OCI-LY1 (cell line): ENCODE data around the gene LSP1.

Source experiments
- EZH2 ChIP-seq: fragments of 200-600 bp; sonication (generic), shearing (Covaris generic); IDR thresholded peaks from 2 replicates; pipeline ENCODE4 v1.8.0; 2017; ENCODE audit warnings: borderline replicate concordance, mixed run types, mild to moderate bottlenecking, antibody characterized with exemption, low read length, moderate library complexity, mixed read lengths
- TF ChIP-seq, protein P1 (sequence below): fragments of 200-600 bp; sonication (generic), shearing (Covaris generic); IDR thresholded peaks from 2 replicates; pipeline ENCODE4 v1.5.1; 2017; ENCODE audit warnings: mild to moderate bottlenecking, antibody characterized with exemption, low read length, moderate library complexity, mixed read lengths

DNA sequence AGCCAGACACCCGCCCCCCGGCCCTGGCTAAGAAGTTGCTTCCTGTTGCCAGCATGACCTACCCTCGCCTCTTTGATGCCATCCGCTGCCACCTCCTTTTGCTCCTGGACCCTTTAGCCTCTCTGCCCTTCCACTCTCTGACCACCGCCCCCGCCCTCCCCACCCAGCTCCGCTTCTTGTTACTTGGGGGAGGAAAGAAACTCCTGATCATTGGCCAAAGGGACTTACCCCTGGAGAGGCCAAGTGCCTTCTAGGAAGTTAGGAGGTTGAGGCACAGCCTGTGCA is 38.9 kb downstream of the LSP1 start, which contains the start of gene PRR33:
- TF ChIP-seq, protein P1, sequence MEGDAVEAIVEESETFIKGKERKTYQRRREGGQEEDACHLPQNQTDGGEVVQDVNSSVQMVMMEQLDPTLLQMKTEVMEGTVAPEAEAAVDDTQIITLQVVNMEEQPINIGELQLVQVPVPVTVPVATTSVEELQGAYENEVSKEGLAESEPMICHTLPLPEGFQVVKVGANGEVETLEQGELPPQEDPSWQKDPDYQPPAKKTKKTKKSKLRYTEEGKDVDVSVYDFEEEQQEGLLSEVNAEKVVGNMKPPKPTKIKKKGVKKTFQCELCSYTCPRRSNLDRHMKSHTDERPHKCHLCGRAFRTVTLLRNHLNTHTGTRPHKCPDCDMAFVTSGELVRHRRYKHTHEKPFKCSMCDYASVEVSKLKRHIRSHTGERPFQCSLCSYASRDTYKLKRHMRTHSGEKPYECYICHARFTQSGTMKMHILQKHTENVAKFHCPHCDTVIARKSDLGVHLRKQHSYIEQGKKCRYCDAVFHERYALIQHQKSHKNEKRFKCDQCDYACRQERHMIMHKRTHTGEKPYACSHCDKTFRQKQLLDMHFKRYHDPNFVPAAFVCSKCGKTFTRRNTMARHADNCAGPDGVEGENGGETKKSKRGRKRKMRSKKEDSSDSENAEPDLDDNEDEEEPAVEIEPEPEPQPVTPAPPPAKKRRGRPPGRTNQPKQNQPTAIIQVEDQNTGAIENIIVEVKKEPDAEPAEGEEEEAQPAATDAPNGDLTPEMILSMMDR, result no peak
- no peak for TF ChIP-seq EZH2
